K562 treated with DMSO at 1 percent for 4 hours (cell line): ENCODE measurements around the gene IRF1. TPM values are rescaled to one million over a fixed set of nuclear protein-coding genes. Genes with fewer than 3 reads are reported as not detected.

Experiments used
- total RNA-seq: library from RNA; unstranded; fragments of 300-600 nt; gene quantifications from 2 replicates; pipeline ENCODE4 v1.2.3, GENCODE V29; 2022; ENCODE audit not compliant: insufficient read depth

IRF1 gene
- 20.8 and 29.4 TPM in 2 replicates for total RNA-seq

DNA sequence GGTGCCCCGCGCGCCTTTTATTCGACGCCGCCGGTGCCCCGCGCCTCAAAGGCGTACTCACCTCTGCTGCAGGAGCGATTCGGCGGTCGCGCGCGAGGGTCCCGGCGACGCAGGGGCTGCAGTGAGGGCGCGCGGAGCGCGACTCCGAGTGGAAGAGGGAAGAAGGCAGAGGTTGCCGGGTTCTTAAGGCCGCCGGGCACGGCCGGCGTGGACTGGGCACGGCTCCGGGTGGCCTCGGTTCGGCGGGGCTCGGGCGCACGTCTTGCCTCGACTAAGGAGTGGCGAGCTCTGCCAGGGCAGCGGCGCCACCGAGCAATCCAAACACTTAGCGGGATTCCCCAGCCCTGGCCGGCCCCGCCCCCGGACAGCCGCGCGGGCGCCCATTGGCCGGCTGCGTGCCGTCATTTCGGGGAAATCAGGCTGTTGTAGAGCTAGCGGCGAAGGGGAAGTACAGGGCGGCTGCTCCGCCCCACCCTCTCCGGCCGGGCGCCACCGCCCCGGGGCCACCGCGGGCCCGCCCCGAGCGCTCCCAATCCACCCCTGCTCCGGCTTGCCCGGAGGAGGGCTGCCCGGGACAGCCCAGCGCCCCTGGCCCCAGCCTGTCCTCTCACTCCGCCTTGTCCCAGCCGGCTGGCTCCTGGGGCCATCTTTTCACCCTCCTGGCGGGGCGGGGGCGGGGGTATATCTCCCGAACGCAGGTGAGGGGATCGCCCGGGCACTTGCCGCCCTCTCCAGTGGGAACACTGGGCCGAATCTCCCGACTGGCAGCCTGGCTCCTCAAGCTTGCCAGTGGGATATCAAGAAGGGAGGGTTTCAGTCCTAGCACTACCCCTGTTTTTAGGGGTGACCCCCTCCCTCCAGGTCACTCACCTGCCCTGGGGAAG, at the start of gene IRF1:
Gene IRF1, minus strand, starts transcription at position 290 of the 884 bp plus-strand sequence. CDS start 1,295 bp downstream, outside the sequence.

Other genes starting within 250 kb of the IRF1 start
- gene PDLIM4, start 233.1 kb downstream of the IRF1 start, total RNA-seq, result 26.5 and 32.2 TPM in 2 replicates
- 0.38 and 0.97 TPM in 2 replicates for gene SLC22A4, start 196.4 kb downstream of the IRF1 start, total RNA-seq
- 7.8 and 9.1 TPM in 2 replicates for gene SLC22A5, start 121.1 kb downstream of the IRF1 start, total RNA-seq
- not detected in 2 replicates for gene IL5, start 52.7 kb upstream of the IRF1 start, total RNA-seq
- 15.6 and 16.4 TPM in 2 replicates for gene RAD50, start 66.2 kb upstream of the IRF1 start, total RNA-seq
- not detected in 2 replicates for gene IL13, start 167.4 kb upstream of the IRF1 start, total RNA-seq
- not detected in 2 replicates for gene IL4, start 183.2 kb upstream of the IRF1 start, total RNA-seq
- 1.7 and 3.5 TPM in 2 replicates for gene KIF3A, start 246.8 kb upstream of the IRF1 start, total RNA-seq